ENCODE measurements around the gene EDC3. TPM values are rescaled to one million over a fixed set of nuclear protein-coding genes. Genes with fewer than 3 reads are reported as not detected.

The EDC3 gene
- total RNA-seq, 1 donor from 2014 or later, result 11.0 TPM

- no peak overlapping the region for H3K4me3 ChIP-seq (ENCODE audit: low read depth, low read length)
- TF ChIP-seq CTCF (conservative IDR thresholded peaks at IDR 0.05; ENCODE audit: low read depth, low read length), result no peak
- DNase-seq (ENCODE audit: low read depth), result no peak
Observed at GRCh38 chr15:74727727-74728126, 31.9 kb upstream of the EDC3 start.

GRCh38 chr15:74726774-74727164 is 30.9 kb upstream of the EDC3 start:
- no peak for TF ChIP-seq CTCF (conservative IDR thresholded peaks at IDR 0.05; ENCODE audit: low read depth, low read length)
- DNase-seq (ENCODE audit: low read depth), result no peak
- H3K4me3 ChIP-seq (ENCODE audit: low read depth, low read length), result peak overlapping the region; percentile 57

GRCh38 chr15:74725845-74726773 is 30.3 kb upstream of the EDC3 start:
- DNase-seq (ENCODE audit: low read depth), result no peak
- no peak for TF ChIP-seq CTCF (conservative IDR thresholded peaks at IDR 0.05; ENCODE audit: low read depth, low read length)
- peak overlapping the region; percentile 57 for H3K4me3 ChIP-seq (ENCODE audit: low read depth, low read length)

- H3K4me3 ChIP-seq (ENCODE audit: low read depth, low read length), result peak within 1 kb of the TSS; percentile 57
- TF ChIP-seq CTCF (conservative IDR thresholded peaks at IDR 0.05; ENCODE audit: low read depth, low read length), result no peak
- no peak for DNase-seq (ENCODE audit: low read depth)
Observed at GRCh38 chr15:74725225-74725774, 29.5 kb upstream of the EDC3 start, which contains the start of gene CYP1A1. Gene CYP1A1 (minus strand): TSS chr15:74725528. CDS start chr15:74723097, 2,431 bp downstream.

- no peak for TF ChIP-seq CTCF (conservative IDR thresholded peaks at IDR 0.05; ENCODE audit: low read depth, low read length)
- no peak for DNase-seq (ENCODE audit: low read depth)
- H3K4me3 ChIP-seq (ENCODE audit: low read depth, low read length), result no peak overlapping the region
Observed at GRCh38 chr15:74724570-74725224, 28.9 kb upstream of the EDC3 start.

- no peak overlapping the region for H3K4me3 ChIP-seq (ENCODE audit: low read depth, low read length)
- no peak for TF ChIP-seq CTCF (conservative IDR thresholded peaks at IDR 0.05; ENCODE audit: low read depth, low read length)
- DNase-seq (ENCODE audit: low read depth), result peak; percentile 29
Observed at GRCh38 chr15:74723754-74724334, 28.0 kb upstream of the EDC3 start.
